NT2/D1 (cell line): ENCODE results near the gene C4B.

Experiments
- YY1 ChIP-seq: IDR thresholded peaks from 2 replicates; pipeline ENCODE4 v1.6.1; 2011; ENCODE audit not compliant: insufficient read length, insufficient read depth
- ZNF274 ChIP-seq: IDR thresholded peaks from 2 replicates; pipeline ENCODE4 v1.6.1; 2011; ENCODE audit warnings: mild to moderate bottlenecking, low read depth, low read length

DNA sequence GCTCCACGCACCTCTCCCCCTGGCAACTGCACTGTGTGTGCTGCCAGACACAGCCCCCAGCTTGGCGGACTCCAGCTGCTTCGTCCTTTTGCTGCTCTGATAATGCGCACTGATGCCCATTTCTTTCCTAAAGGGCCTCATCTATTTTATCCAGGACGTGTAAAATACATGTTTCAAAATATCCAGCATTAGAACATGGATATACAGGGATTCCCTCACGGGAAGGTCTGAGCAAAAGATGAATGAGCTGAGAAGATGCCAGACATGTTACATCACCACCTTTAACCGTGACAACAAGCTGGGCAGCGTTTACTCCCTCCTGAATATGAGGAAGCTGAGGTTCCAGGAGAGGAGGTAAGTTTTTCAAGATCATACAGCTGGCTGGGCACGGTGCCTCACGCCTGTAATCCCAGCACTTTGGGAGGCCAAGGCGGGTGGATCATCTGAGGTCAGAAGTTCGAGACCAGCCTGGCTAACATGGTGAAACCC is 61.8 kb downstream of the C4B start:
- TF ChIP-seq YY1 (no peak), ZNF274 (no peak)
